ENCODE results near the gene IKZF2.

DNA sequence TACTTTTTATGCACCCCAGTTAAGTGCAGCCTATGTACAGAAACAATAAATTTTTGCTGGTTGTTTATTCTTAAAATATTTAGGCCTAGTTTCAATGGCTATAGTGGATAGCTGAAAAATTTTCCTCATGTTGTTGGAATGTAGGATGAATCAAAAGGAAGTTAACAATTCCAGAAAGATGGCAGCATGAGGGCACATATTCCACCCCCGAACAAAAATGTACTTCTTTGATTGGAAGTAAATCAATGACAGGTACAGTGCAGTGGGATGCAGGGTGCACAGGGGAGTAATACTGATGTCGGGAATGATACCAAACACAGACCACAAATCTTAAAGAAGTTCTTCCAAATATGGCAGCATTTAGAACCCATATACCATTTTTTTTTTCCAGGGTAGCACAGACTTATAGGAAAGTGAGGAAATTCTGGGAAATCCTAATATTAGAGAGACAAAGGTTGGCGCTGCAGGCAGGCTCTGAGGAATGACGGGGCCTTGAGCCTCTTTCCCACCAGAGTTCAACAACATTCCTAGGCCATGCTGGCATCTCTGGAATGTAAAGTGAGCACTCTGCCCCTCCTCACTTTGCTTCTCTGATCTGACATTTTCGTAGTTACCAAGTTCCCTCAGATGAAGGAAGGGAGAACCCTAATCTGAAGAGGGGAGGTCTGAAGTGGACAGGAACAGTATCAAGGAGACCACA, 36.6 kb upstream of the IKZF2 start:
- TF ChIP-seq, protein P1, sequence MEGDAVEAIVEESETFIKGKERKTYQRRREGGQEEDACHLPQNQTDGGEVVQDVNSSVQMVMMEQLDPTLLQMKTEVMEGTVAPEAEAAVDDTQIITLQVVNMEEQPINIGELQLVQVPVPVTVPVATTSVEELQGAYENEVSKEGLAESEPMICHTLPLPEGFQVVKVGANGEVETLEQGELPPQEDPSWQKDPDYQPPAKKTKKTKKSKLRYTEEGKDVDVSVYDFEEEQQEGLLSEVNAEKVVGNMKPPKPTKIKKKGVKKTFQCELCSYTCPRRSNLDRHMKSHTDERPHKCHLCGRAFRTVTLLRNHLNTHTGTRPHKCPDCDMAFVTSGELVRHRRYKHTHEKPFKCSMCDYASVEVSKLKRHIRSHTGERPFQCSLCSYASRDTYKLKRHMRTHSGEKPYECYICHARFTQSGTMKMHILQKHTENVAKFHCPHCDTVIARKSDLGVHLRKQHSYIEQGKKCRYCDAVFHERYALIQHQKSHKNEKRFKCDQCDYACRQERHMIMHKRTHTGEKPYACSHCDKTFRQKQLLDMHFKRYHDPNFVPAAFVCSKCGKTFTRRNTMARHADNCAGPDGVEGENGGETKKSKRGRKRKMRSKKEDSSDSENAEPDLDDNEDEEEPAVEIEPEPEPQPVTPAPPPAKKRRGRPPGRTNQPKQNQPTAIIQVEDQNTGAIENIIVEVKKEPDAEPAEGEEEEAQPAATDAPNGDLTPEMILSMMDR (IDR thresholded peaks at IDR 0.05) = no peak
- TF ChIP-seq POLR2A (IDR thresholded peaks at IDR 0.05) = no peak
- no peak for TF ChIP-seq EP300 (IDR thresholded peaks at IDR 0.05)

Data from ovary (tissue), 3 donors.